ENCODE measurements around the gene KIF13A.
"Not testable (repeated sequence)": the region's sequence is repeated elsewhere in the genome, so short reads cannot be mapped to it uniquely, and the experiment has no call there.

Gene KIF13A

DNA sequence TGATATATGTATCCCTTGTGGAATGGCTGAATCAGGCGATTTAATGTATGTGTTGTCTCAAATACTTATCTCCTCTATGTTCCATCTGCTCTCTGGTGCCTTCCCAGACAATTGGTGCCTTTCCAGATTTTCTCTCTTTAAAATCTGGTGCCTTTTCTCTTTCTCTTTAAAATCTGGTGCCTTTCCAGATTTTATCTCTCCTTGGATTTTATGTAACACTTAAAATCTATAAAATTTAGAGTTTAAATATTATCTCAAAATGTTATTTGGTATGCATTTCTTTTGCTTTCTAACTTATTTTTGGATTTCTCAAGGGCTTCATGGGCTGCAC, 116.3 kb downstream of the KIF13A start:
- no peak for DNase-seq (ENCODE audit: low read depth, low spot score)

DNA sequence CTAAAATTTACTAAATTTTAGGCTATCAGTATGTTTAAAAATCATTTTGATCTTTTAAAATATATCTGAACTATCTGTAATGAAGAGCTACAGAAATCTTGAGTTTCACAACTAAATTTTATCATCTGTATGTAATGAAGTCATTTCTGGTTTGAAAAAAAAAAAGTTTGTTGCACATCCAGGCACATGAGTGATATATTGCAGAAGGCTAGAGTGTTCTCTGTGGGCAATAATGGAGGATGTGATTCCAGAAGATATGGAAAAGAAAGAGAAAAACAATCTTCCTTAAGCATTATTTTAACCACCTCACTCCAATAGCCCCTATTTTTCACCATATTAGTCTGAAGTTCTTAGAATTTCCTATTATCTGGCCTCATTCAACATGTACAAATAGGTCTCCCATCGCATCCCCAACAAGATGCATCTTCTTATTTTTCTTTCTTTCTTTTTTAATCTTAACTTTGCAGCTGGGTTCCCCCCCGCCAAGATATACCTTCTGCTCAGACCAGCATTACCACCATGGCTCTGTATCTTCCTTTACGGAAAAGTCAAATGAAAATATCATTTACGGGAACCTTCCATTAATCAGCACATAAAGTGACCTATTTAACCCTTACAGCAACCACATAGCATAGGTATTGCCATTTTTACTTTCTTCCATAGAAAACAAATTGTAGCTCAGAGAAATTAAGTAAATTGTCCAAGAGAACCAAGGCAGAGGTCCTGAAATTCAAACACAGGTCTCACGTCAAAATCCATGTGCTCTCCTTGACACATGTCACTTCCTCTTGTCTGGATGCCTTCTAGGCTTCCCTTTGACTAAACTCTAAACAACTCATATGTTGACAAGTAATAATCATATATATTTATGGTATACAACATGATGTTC, 116.9 kb downstream of the KIF13A start:
- DNase-seq (ENCODE audit: low read depth, low spot score) = no peak

DNA sequence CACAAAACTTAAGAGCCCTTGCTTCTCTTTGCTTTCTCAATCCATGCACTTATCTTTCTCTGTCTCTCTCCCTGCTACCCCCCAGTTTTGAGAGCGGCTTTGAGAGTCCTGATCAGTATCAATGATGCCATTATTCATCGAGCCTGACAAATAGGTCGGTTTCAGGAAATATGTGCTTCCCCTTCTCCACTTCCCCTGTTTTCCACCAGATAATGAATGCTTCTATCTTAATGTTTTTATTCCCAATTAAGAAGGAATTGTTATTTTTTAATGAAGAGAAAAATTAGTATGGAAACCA, 117.7 kb downstream of the KIF13A start:
- DNase-seq (ENCODE audit: low read depth, low spot score) = no peak

DNA sequence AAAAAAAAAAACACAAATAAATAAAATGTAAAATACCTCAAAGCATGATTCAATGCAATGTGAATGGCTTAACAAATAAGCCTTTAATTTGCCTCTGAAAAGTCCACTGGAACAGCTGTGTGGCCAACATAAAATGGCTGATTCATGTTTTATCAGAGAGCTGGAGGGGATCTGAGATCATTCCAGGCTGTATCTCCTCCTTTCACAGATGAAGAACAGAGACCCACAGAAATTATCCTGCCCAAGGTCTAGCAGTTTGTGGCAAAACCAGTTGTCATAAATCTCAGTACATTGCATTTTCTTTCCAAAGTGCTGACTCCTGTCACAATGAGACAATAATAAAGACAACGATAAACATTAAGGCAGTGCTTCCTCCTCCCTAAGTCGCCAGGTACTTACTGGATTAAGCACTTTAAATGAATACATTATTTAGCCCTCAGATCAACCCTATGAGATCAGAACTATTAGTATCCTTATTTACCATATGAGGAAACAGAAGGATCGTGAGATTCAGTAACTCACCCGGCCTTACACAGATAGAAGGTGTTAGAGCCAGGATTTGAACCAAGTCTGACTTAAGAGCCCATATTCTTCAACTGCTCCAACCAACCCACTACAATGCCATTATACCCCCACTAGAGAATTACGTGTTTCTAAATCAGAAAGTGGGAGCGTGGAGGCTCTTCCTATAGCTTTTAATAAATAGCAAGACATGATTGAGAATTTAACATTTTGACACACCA, 118.3 kb downstream of the KIF13A start:
- DNase-seq (ENCODE audit: low read depth, low spot score) = no peak

- DNase-seq (ENCODE audit: low read depth, low spot score) = no peak
Measured at GRCh38 chr6:17867880-17868279, 119.6 kb downstream of the KIF13A start.

GRCh38 chr6:17866876-17867444, 120.5 kb downstream of the KIF13A start:
- DNase-seq (ENCODE audit: low read depth, low spot score) = no peak

DNA sequence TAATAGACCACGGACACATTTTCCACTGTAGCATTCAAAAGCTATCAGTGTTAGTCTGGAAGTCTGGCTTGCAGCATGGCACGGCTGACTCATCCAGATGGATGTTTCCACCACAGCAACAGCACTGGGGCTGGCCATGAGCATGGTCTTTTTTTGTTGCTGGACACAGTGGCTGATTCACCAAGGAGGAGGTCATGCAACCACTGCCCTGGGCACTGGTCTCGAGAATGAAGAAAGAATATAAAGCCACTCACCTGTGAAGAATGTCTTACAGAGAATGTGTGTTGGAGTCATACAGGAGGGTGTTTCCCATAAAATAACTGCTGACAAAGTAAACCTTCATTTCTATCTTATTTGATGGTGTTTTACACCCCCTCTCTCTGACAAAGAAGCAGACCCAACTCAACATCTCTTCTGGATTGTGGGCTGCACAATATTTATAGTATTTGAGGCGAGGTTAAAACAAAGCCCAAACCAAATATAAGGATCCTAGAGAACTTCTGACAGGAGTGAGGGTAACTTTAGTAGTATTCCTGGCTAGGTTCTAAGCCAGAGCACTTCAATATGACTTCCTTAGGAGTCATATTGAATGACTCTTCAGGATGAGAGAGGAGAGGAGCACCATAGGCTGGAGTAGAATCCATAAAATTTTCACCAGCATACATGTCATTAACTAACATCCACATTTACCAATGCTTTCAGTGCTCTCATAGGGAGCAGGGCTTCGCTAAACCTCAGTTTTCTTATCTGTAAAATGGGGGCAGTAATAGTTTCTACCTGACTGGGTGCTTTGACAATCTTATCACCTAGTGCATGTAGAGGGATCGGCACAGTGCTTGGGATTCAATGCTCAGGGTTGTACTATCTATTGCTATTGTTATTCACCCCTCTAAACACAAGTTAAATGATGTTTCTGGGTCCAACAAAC, 121.4 kb downstream of the KIF13A start:
- no peak for DNase-seq (ENCODE audit: low read depth, low spot score)

DNA sequence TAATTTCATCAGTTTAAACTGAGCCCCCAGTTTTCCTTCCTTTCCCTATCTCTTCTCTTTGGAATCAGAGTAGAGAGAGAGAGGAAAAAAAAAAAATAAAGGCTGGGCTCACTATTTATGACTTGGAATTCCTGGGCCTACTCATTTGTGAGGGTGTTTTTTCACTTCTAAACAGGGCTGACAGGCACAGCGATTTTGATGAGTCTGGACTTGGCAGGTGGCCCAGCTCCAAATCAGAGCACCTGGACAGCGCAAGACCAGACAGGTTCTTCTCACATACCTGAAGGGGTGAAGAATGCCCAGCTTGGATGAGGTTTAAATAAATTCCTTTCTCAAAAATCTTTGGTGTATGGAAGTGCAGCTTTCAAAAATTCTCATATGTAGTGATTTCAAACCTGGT, 122.2 kb downstream of the KIF13A start:
- no peak for DNase-seq (ENCODE audit: low read depth, low spot score)

DNA sequence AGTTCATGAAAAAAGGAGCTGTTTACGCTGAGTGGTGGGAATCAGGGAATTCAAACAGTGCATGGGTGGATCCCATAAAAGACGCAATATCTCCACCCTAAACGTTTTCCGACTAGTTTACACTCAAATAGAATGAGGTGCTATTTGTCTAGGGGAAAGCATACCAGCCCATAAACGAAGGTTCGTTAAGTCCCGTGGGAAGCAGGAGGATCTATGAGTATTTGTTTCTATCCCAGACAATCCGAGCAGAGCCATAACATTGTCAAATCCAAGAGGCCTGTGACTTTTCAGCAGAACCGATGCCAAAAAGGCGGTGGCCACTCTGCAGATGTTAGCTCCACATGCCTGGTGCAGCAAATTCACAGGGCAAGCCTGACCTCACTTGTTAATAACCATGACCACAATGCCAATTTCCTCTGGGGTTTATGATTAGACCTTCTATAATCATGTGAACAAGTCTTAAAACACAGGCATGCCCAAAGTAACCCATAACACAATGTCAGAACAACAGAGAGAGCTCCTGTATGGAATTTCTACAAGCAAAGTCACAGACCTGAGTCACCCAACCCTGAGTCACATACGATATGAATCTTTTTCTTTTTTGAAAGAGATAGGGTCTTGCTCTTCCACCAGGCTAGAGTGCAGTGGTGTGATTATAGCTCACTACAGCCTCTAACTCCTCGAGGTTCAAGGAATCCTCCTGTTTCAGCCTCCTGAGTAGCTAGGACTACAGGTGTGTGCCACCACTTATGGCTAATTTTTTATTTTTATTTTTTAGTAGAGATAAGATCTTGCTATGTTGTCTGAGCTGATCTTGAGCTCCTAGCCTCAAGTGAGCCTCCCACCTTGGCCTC, 123.3 kb downstream of the KIF13A start:
- no peak for DNase-seq (ENCODE audit: low read depth, low spot score)

DNA sequence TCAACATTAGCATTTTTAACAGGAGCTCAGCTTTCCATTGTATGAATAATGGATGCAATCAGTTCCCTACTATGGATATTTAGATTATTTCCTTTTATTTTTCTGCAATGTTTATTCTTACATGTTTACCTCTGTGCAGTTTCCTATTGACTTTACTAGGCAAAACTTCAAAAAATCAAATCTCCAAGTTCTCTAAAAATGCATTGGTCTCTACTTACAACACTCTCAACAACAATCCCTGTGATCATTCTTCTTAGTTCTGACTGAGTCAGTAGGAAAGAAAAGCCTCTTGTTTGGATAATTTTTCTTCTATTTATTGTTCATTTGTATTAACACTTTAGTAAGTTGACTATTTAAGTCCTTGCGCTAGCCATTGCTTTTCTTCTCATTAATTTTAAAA, 126.1 kb downstream of the KIF13A start:
- no peak for DNase-seq (ENCODE audit: low read depth, low spot score)

- no peak for DNase-seq (ENCODE audit: low read depth, low spot score)
Measured at GRCh38 chr6:17859846-17860245, 127.6 kb downstream of the KIF13A start.

GRCh38 chr6:17858584-17858983, 128.9 kb downstream of the KIF13A start:
- no peak for DNase-seq (ENCODE audit: low read depth, low spot score)

GRCh38 chr6:17857188-17857587, 130.2 kb downstream of the KIF13A start:
- DNase-seq (ENCODE audit: low read depth, low spot score) = not testable (repeated sequence)

DNA sequence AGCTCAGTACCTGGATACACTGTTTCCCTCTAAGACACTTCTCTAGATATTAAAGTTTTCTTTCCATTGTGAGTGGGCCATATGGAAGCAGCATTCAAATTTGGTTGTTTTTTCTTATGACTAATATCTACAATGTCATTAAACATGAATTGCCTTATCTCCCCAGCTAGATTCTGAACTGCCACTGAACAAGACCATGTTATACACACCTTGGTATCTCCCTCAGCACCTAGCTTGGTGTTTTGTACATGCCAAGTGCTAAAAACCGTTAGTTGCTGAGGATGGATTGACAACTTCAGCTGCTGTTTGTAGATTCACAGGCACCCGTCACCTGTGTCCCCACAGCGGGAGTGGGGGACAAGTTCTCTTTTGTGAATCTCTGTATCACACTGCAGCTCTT, 131.1 kb downstream of the KIF13A start:
- DNase-seq (ENCODE audit: low read depth, low spot score) = no peak

DNA sequence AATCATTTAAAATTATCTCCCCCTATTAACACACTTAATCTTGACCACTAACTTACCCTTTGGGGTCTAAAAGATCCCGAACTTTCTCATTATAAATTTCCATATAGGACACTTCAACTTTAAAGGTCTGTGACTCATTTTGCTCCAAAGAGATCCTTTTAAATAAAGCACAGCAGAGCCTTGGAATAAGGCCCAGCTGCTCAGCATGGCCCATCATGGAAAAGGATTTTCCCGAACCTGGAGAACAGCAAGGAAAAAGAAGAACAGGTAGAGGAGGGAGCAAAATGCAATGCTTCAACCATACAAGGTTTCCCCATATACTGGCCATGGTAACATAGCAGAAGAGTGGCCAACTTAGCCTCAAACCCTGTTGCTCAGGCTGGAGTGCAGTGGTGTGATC, 132.1 kb downstream of the KIF13A start:
- DNase-seq (ENCODE audit: low read depth, low spot score) = no peak

DNA sequence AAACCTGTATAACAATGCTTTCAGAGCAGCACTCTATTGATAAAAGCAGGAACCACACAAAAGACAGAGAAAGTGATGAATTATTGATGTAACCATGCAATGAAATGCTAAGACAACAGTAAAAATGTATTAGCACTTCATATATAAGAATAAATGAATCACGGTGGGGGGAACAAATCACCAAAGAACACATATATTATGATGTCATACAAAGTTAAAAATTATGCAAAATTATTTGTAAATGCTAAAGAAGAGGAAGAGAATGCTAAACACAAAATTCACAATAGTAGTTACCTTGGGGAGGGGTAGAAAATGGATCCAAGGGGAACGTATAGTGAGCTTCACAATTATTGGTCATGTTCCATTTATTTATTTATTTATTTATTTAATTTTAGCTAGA, 133.9 kb downstream of the KIF13A start:
- no peak for DNase-seq (ENCODE audit: low read depth, low spot score)

DNA sequence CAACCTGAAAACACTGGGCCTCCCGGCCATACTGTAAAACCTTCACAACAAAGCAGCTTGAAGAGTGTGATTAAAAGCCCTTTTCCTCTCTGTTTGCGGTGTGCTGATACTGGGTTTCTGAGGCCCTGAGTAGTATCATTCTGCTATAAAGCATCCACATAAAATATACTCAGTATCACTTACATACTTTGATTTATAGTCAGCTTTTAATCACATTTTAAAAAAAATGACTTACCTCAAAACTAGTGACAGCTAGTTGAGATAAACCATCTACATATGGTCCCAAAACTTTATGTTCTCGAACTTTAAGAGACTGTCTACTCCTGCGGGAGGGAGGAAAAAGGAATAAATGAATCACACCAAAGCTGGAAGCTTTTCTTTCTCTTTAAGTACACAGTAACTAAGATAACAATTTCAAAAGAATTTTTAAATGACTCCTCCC, 135.7 kb downstream of the KIF13A start:
- no peak for DNase-seq (ENCODE audit: low read depth, low spot score)

GRCh38 chr6:17851001-17851719, 136.3 kb downstream of the KIF13A start:
- DNase-seq (ENCODE audit: low read depth, low spot score) = no peak

- DNase-seq (ENCODE audit: low read depth, low spot score) = no peak
Measured at GRCh38 chr6:17850281-17850680, 137.2 kb downstream of the KIF13A start.

GRCh38 chr6:17847203-17847760, 140.2 kb downstream of the KIF13A start:
- no peak for DNase-seq (ENCODE audit: low read depth, low spot score)

All from smooth muscle cell of the brain vasculature (primary cell).